Hypothalamus (tissue), 51 donors: Measurements from ENCODE around the gene TSSK6.
A peak's percentile ranks its signal among the peaks of the same experiment; 100 is the strongest.

Source experiments
- DNase-seq, 51 donors: peaks; one replicate each; lab custom pipeline; 2025; lab: John Stamatoyannopoulos, UW

TSSK6 gene

DNA sequence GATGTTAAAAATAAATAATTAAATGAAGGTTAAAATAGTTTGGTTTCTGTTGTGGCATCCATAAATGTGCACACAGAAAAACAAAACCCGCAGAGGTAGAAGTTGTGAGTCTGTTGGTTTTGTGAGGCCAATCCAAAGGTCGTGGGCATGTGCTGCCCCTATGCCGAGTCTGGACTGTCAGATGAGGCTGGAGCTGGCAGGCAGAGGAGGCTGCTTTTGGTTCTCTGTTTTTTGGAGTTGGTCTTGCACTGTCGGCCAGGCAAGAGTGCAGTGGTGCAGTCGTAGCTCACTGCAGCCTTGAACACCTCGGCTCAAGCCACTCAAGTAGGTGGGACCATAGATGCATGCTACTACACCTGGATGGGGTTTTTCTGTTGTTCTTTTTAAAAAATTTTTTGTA lies 43.7 kb downstream of the TSSK6 start:
- no peak for DNase-seq

DNA sequence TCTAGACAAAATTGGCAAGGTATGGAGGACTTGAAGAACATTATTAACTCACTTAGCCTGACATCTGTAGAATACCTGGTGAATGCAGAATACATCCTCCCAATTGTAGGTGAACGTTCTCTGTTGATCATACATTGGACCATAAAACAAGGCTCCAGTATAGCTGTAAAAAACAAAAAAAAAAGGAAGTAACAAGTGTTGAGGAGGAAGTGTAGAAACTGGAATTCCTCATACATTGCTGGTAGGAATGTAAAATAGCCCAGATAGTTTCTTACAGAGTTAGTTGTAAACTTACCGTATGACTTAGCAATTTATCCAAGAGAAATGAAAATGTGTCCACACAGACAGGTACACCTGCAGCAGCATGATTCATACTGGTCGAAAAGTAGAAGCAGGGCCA lies 44.8 kb downstream of the TSSK6 start:
- DNase-seq: no peak

- DNase-seq: no peak
These were observed 46.8 kb downstream of the TSSK6 start for GRCh38 chr19:19468424-19469050.

DNA sequence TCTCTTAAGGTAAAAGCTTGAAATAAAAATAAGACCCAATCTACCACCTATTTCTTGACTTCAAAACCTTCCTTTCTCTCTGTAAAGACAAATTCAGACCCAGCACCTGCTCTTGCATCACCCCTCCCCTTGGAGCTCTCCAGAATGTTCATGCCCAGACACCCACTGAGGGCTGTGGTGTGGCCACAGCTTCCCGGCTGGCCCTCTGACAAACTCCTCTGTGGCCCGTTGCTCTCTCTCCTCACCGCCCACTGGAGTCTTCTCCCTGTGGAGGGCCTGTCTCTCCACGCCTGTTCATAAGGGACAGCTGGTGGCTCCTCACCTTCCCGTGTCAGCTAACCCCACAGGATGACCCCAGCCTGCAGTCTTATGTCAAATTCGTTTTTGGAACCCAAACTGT lies 49.1 kb downstream of the TSSK6 start:
- no peak for DNase-seq

GRCh38 chr19:19465436-19466070 lies 49.8 kb downstream of the TSSK6 start:
- no peak for DNase-seq

GRCh38 chr19:19464339-19465098 lies 50.8 kb downstream of the TSSK6 start:
- peak in 12 of 51 donors; percentile 10 to 50 (median 30) for DNase-seq
